Prostate gland (tissue), 2 donors: Measurements from ENCODE around the gene TBATA. TPM values are rescaled to one million over a fixed set of nuclear protein-coding genes. Genes with fewer than 3 reads are reported as not detected.
"Not testable (repeated sequence)": the region's sequence is repeated elsewhere in the genome, so short reads cannot be mapped to it uniquely, and the experiment has no call there.

ENCODE experiments used
- DNase-seq: peaks from one replicate; pipeline ENCODE4 v3.0.0-alpha.2; 2019; ENCODE audit warnings: low spot score
- H3K27ac ChIP-seq, 2 donors: fragments of 200-600 bp; sonication (generic); 2 replicates each; pipeline ENCODE4 v1.5.1; 2017 to 2019
- H3K27me3 ChIP-seq: fragments of 200-600 bp; sonication (generic); replicated peaks from 2 replicates; pipeline ENCODE4 v1.5.1; 2019; ENCODE audit not compliant: insufficient read depth
- H3K36me3 ChIP-seq, 2 donors: fragments of 200-600 bp; sonication (generic); 1 replicate in 1 of 2; 2 replicates in 1 of 2; pipeline versions ENCODE4 v1.5.1 to v1.8.1; 2017 to 2019
- H3K4me1 ChIP-seq: fragments of 200-600 bp; sonication (generic); replicated peaks from 2 replicates; pipeline ENCODE4 v1.5.1; 2019
- H3K4me3 ChIP-seq, 2 donors: fragments of 200-600 bp; sonication (generic); 2 replicates each; pipeline ENCODE4 v1.5.1; 2017 to 2019
- H3K9me3 ChIP-seq: fragments of 200-600 bp; sonication (generic); 2 replicates; pipeline ENCODE4 v1.5.1; 2017
- CTCF ChIP-seq, 4 experiments: fragments of 200-600 bp in 2 of 4; fragments of 450-650 bp in 2 of 4; sonication (generic) in 2 of 4; IDR thresholded peaks; 1 replicate in 3 of 4; 2 replicates in 1 of 4; pipeline ENCODE4 v1.5.1; 2016 to 2019; ENCODE audit warnings: antibody characterized with exemption in 4 of 4, mild to moderate bottlenecking in 2 of 4, moderate library complexity in 2 of 4
- POLR2A ChIP-seq: fragments of 450-650 bp; IDR thresholded peaks from one replicate; pipeline ENCODE4 v1.6.1; 2016; ENCODE audit warnings: antibody characterized with exemption, mild to moderate bottlenecking
- POLR2AphosphoS5 ChIP-seq: sonication (generic); formaldehyde crosslinking; IDR thresholded peaks from one replicate; pipeline ENCODE4 v1.6.1; 2017; ENCODE audit warnings: antibody characterized with exemption
- WGBS: methylation state at CpG from one replicate; pipeline ENCODE4 v1.1.5; 2018; 5-methylcytosine and 5-hydroxymethylcytosine counted together
- intact Hi-C: fragments of 100-400 bp; cut with DNase I; formaldehyde crosslinking; loops from one replicate; pipeline ENCODE4 v1.14.2; 2022
- total RNA-seq, 2 donors: library from RNA; depleted of rRNA; stranded (reverse); fragments of >200 nt; gene quantifications; one replicate each; pipeline ENCODE4 v1.1.0, GENCODE V29; 2016

TBATA gene
- total RNA-seq, 2 donors from 2014 or later, result 0.57 TPM; not detected in 1

- Histone ChIP-seq H3K36me3 (no peaks in the 10 kb centered on the region), H3K4me3 (no peak overlapping the region), H3K9me3 (no peaks in the 10 kb centered on the region), H3K4me1 (no peaks in the 10 kb centered on the region), H3K27me3 (no peaks in the 10 kb centered on the region), H3K27ac (no peak overlapping the region)
- intact Hi-C loops, result no loop called here
- WGBS, result 89% methylated on average over 14 of the region's 14 CpGs
- DNase-seq, result no peak
- TF ChIP-seq CTCF (IDR thresholded peaks at IDR 0.05) (no peak), POLR2AphosphoS5 (no peak), POLR2A (no peak)
Measured at GRCh38 chr10:70773965-70774809, 11.0 kb downstream of the TBATA start.

- no peaks in the 10 kb centered on the region for H3K4me1 ChIP-seq
- intact Hi-C loops, result no loop called here
- no peaks in the 10 kb centered on the region for H3K27me3 ChIP-seq
- H3K9me3 ChIP-seq, result no peaks in the 10 kb centered on the region
- TF ChIP-seq CTCF (IDR thresholded peaks at IDR 0.05), result no peak
- no peak for TF ChIP-seq POLR2AphosphoS5
- no peak for TF ChIP-seq POLR2A
- DNase-seq, result no peak
- no peak overlapping the region for H3K4me3 ChIP-seq
- 93% methylated on average over 8 of the region's 9 CpGs for WGBS
- no peak overlapping the region for H3K27ac ChIP-seq
- no peaks in the 10 kb centered on the region for H3K36me3 ChIP-seq
Measured at GRCh38 chr10:70773461-70773860, 11.7 kb downstream of the TBATA start.

- DNase-seq, result no peak
- H3K9me3 ChIP-seq, result no peaks in the 10 kb centered on the region
- intact Hi-C loops, result no loop called here
- WGBS, result 86% methylated on average over 4 of the region's 4 CpGs
- no peaks in the 10 kb centered on the region for H3K4me1 ChIP-seq
- TF ChIP-seq POLR2A (no peak), POLR2AphosphoS5 (no peak), CTCF (IDR thresholded peaks at IDR 0.05) (no peak)
- H3K27ac ChIP-seq, result no peak overlapping the region
- H3K36me3 ChIP-seq, result no peaks in the 10 kb centered on the region
- H3K27me3 ChIP-seq, result no peaks in the 10 kb centered on the region
- no peak overlapping the region for H3K4me3 ChIP-seq
Measured at GRCh38 chr10:70772627-70773026, 12.6 kb downstream of the TBATA start.

- Histone ChIP-seq H3K9me3 (no peaks in the 10 kb centered on the region), H3K27me3 (no peaks in the 10 kb centered on the region), H3K27ac (no peak overlapping the region), H3K4me1 (no peaks in the 10 kb centered on the region), H3K36me3 (no peaks in the 10 kb centered on the region), H3K4me3 (no peak overlapping the region)
- no peak for DNase-seq
- TF ChIP-seq CTCF (IDR thresholded peaks at IDR 0.05), result no peak
- TF ChIP-seq POLR2AphosphoS5, result no peak
- TF ChIP-seq POLR2A, result no peak
- whole genome bisulfite sequencing, result 85% methylated on average over 8 of the region's 8 CpGs
- intact Hi-C loops, result no loop called here
Measured at GRCh38 chr10:70771311-70772194, 13.6 kb downstream of the TBATA start.

GRCh38 chr10:70770516-70770915 lies 14.7 kb downstream of the TBATA start:
- H3K27me3 ChIP-seq, intact Hi-C loops, H3K36me3 ChIP-seq, DNase-seq, H3K4me1 ChIP-seq, H3K27ac ChIP-seq, H3K4me3 ChIP-seq, H3K9me3 ChIP-seq: not testable (repeated sequence)
- WGBS, result 95% methylated on average over 7 of the region's 7 CpGs
